Upper lobe of right lung (tissue), 1 donor: ENCODE results near the gene FOXK2. TPM values are rescaled to one million over a fixed set of nuclear protein-coding genes. Genes with fewer than 3 reads are reported as not detected.

Experiments
- ATAC-seq: fragments of 200-7000 bp; cut with Tn5 transposase; one replicate; pipeline ENCODE4 v1.9.1; 2020; ENCODE audit warnings: mild to moderate bottlenecking, moderate library complexity
- DNase-seq: peaks from one replicate; pipeline ENCODE4 v3.0.0-alpha.2; 2020
- H3K27ac ChIP-seq: fragments of 200-600 bp; one replicate; pipeline ENCODE4 v1.8.0; 2022
- H3K27me3 ChIP-seq: fragments of 200-600 bp; one replicate; pipeline ENCODE4 v1.8.0; 2022; ENCODE audit warnings: mild to moderate bottlenecking
- H3K36me3 ChIP-seq: fragments of 200-600 bp; one replicate; pipeline ENCODE4 v1.8.0; 2022
- H3K4me1 ChIP-seq: fragments of 200-600 bp; one replicate; pipeline ENCODE4 v1.8.0; 2022
- H3K4me3 ChIP-seq: fragments of 200-600 bp; one replicate; pipeline ENCODE4 v1.8.0; 2022; ENCODE audit warnings: mild to moderate bottlenecking
- H3K9me3 ChIP-seq: fragments of 200-600 bp; one replicate; pipeline ENCODE4 v1.8.0; 2022
- CTCF ChIP-seq: fragments of 200-600 bp; IDR thresholded peaks from one replicate; pipeline ENCODE4 v1.8.0; 2022; ENCODE audit warnings: antibody characterized with exemption
- intact Hi-C: fragments of 100-400 bp; cut with DNase I; formaldehyde crosslinking; loops from one replicate; pipeline ENCODE4 v1.11.0; 2022
- total RNA-seq: library from RNA; stranded (reverse); fragmentation: NEBNext Ultra II Directional; extraction: Animal tissue kit (Norgen Biotek cat#: 25700); gene quantifications from one replicate; pipeline ENCODE4 v1.2.1, GENCODE V29; 2021
- donor health status: DM: no; HTN: yes; CAD: no; lungs with severe emphysema.

The FOXK2 gene
- total RNA-seq, 1 donor from 2014 or later: 62.4 TPM

GRCh38 chr17:82566129-82566960 is 46.8 kb downstream of the FOXK2 start:
- no peak for TF ChIP-seq CTCF
- no peak for DNase-seq
- no peak for ATAC-seq
- Histone ChIP-seq H3K36me3 (peaks cover 53% of the 10 kb centered on the region), H3K4me1 (peaks cover 35% of the 10 kb centered on the region), H3K9me3 (no peaks in the 10 kb centered on the region), H3K27me3 (no peaks in the 10 kb centered on the region), H3K27ac (no peak overlapping the region), H3K4me3 (no peak overlapping the region)
- intact Hi-C loops: no loop called here

GRCh38 chr17:82567286-82567685 is 47.8 kb downstream of the FOXK2 start:
- peaks cover 62% of the 10 kb centered on the region for H3K36me3 ChIP-seq
- H3K9me3 ChIP-seq: no peaks in the 10 kb centered on the region
- peaks cover 35% of the 10 kb centered on the region for H3K4me1 ChIP-seq
- no peaks in the 10 kb centered on the region for H3K27me3 ChIP-seq
- no peak for TF ChIP-seq CTCF
- H3K27ac ChIP-seq: no peak overlapping the region
- DNase-seq (no peak), ATAC-seq (no peak)
- intact Hi-C loops: no loop called here
- H3K4me3 ChIP-seq: no peak overlapping the region

DNA sequence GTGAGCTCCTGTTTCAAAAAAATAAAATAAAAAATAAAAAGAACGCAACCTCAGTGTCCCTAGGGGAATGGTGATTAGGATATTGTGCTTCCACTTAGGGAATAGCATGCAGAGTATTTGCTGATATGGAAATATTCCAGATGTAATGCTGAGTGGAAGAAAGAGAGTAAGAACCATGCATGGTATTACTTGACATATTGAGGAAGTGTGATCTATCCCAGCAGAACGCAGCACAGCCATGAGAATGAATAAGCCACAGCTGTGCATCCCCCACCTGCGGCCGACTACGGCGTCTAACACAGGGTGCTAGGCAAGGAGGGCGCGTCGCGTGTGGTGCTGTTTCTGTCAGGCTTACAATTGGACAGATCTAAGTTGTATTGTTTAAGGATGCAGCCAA is 49.5 kb downstream of the FOXK2 start:
- H3K4me1 ChIP-seq: peaks cover 33% of the 10 kb centered on the region
- peak overlapping the region; percentile 42 for H3K27ac ChIP-seq
- peaks cover 76% of the 10 kb centered on the region for H3K36me3 ChIP-seq
- ATAC-seq (no peak), DNase-seq (no peak)
- no peak for TF ChIP-seq CTCF
- intact Hi-C loops: no loop called here
- no peak overlapping the region for H3K4me3 ChIP-seq
- H3K27me3 ChIP-seq: no peaks in the 10 kb centered on the region
- H3K9me3 ChIP-seq: no peaks in the 10 kb centered on the region

GRCh38 chr17:82569621-82570020 is 50.1 kb downstream of the FOXK2 start:
- TF ChIP-seq CTCF: no peak
- Histone ChIP-seq H3K27ac (no peak overlapping the region), H3K27me3 (no peaks in the 10 kb centered on the region), H3K4me3 (no peak overlapping the region), H3K36me3 (peaks cover 83% of the 10 kb centered on the region), H3K4me1 (peaks cover 29% of the 10 kb centered on the region), H3K9me3 (no peaks in the 10 kb centered on the region)
- DNase-seq (no peak), ATAC-seq (no peak)
- intact Hi-C loops: no loop called here

GRCh38 chr17:82570277-82570676 is 50.7 kb downstream of the FOXK2 start:
- intact Hi-C loops: no loop called here
- Histone ChIP-seq H3K4me3 (no peak overlapping the region), H3K36me3 (peaks cover 85% of the 10 kb centered on the region), H3K27me3 (no peaks in the 10 kb centered on the region), H3K9me3 (no peaks in the 10 kb centered on the region), H3K27ac (no peak overlapping the region), H3K4me1 (peaks cover 25% of the 10 kb centered on the region)
- no peak for DNase-seq
- no peak for ATAC-seq
- TF ChIP-seq CTCF: no peak
